Esophagus muscularis mucosa (tissue), 4 donors: ENCODE measurements around the gene VGLL4. TPM values are rescaled to one million over a fixed set of nuclear protein-coding genes. Genes with fewer than 3 reads are reported as not detected.
A peak's percentile ranks its signal among the peaks of the same experiment; 100 is the strongest.

ENCODE experiments used
- DNase-seq: peaks from one replicate; pipeline ENCODE4 v3.0.0-alpha.2; 2017; ENCODE audit errors: extremely low spot score
- H3K27ac ChIP-seq, 4 donors: fragments of 200-600 bp; sonication (generic); replicated peaks in 1 of 4; 1 replicate in 3 of 4; 2 replicates in 1 of 4; pipeline ENCODE4 v1.5.1; 2016 to 2019; ENCODE audit warnings: mild to moderate bottlenecking in 1 of 4
- H3K27me3 ChIP-seq, 4 donors: fragments of 200-600 bp; sonication (generic); one replicate each; pipeline versions ENCODE4 v1.5.1 to v1.6.0; 2016 to 2019
- H3K36me3 ChIP-seq, 4 donors: fragments of 200-600 bp; sonication (generic); one replicate each; pipeline ENCODE4 v1.5.1; 2016 to 2019
- H3K4me1 ChIP-seq, 4 donors: fragments of 200-600 bp; sonication (generic); one replicate each; pipeline ENCODE4 v1.5.1; 2016 to 2019
- H3K4me3 ChIP-seq, 4 donors: fragments of 200-600 bp; sonication (generic); 1 replicate in 2 of 4; 2 replicates in 2 of 4; pipeline ENCODE4 v1.5.1; 2016 to 2019; ENCODE audit warnings: mild to moderate bottlenecking in 4 of 4, moderate library complexity in 1 of 4
- H3K9me3 ChIP-seq, 4 donors: fragments of 200-600 bp; sonication (generic); 1 replicate in 3 of 4; 2 replicates in 1 of 4; pipeline ENCODE4 v1.5.1; 2016 to 2019
- EP300 ChIP-seq: sonication (generic); formaldehyde crosslinking; IDR thresholded peaks from one replicate; pipeline ENCODE4 v1.6.1; 2017; ENCODE audit warnings: antibody characterized with exemption
- POLR2A ChIP-seq: fragments of 450-650 bp; IDR thresholded peaks from one replicate; pipeline ENCODE4 v1.6.1; 2017; ENCODE audit warnings: antibody characterized with exemption, moderate library complexity, mild to moderate bottlenecking, low read depth
- POLR2AphosphoS5 ChIP-seq, 2 donors: sonication (generic); formaldehyde crosslinking; IDR thresholded peaks; one replicate each; pipeline ENCODE4 v1.6.1; 2017; ENCODE audit warnings: antibody characterized with exemption in 2 of 2
- WGBS: methylation state at CpG from one replicate; pipeline ENCODE4 v1.1.5; 2018; 5-methylcytosine and 5-hydroxymethylcytosine counted together
- intact Hi-C: fragments of 100-400 bp; cut with DNase I; formaldehyde crosslinking; loops from one replicate; pipeline ENCODE4 v1.15.1; 2023
- total RNA-seq, 4 donors: library from RNA; depleted of rRNA; stranded (reverse); fragments of >200 nt; gene quantifications; one replicate each; pipeline versions ENCODE4 v1.1.0 to v1.2.1, GENCODE V29; 2016
- TF ChIP-seq, protein P1 (sequence below), 3 experiments: fragments of 200-600 bp in 2 of 3; fragments of 450-650 bp in 1 of 3; sonication (generic) in 2 of 3; IDR thresholded peaks; one replicate each; pipeline ENCODE4 v1.5.1; 2017 to 2019; ENCODE audit warnings: antibody characterized with exemption in 3 of 3, mild to moderate bottlenecking in 2 of 3, moderate library complexity in 1 of 3

VGLL4 gene
- total RNA-seq, 4 donors from 2014 or later, result 51.5 to 222 (median 80.7) TPM

DNA sequence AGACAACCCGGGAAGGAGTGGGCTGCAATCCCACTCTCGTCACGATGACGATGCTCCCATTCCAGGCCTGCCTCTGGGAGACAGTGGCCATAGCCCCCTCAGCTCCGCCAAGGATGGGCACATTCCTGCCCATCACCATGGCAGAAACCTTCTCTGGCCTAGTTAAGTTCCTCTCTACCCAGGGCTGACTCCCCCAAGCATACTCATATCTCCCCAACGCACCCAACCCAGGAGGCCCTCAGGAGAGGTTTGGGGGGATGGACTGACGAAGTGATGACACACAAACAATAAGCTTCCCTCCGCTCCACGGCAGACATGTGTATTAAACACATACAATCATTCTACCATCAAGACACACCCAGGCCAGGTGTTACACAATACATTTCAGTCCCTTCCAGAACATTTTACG, 60.1 kb downstream of the VGLL4 start:
- Histone ChIP-seq H3K36me3 (no peaks in the 10 kb centered on the region), H3K9me3 (no peaks in the 10 kb centered on the region), H3K4me1 (peaks cover 52 to 87% (median 83%) of the 10 kb centered on the region in 4 donors), H3K27ac (peak overlapping the region; percentile 61 to 73 (median 72)), H3K27me3 (no peaks in the 10 kb centered on the region), H3K4me3 (no peak overlapping the region)
- 35% methylated on average over 10 of the region's 10 CpGs for WGBS
- TF ChIP-seq, protein P1, sequence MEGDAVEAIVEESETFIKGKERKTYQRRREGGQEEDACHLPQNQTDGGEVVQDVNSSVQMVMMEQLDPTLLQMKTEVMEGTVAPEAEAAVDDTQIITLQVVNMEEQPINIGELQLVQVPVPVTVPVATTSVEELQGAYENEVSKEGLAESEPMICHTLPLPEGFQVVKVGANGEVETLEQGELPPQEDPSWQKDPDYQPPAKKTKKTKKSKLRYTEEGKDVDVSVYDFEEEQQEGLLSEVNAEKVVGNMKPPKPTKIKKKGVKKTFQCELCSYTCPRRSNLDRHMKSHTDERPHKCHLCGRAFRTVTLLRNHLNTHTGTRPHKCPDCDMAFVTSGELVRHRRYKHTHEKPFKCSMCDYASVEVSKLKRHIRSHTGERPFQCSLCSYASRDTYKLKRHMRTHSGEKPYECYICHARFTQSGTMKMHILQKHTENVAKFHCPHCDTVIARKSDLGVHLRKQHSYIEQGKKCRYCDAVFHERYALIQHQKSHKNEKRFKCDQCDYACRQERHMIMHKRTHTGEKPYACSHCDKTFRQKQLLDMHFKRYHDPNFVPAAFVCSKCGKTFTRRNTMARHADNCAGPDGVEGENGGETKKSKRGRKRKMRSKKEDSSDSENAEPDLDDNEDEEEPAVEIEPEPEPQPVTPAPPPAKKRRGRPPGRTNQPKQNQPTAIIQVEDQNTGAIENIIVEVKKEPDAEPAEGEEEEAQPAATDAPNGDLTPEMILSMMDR (IDR thresholded peaks at IDR 0.05), result no peak
- TF ChIP-seq POLR2A (no peak), POLR2AphosphoS5 (IDR thresholded peaks at IDR 0.05) (no peak), EP300 (no peak)
- intact Hi-C loops, result no loop called here
- no peak for DNase-seq

DNA sequence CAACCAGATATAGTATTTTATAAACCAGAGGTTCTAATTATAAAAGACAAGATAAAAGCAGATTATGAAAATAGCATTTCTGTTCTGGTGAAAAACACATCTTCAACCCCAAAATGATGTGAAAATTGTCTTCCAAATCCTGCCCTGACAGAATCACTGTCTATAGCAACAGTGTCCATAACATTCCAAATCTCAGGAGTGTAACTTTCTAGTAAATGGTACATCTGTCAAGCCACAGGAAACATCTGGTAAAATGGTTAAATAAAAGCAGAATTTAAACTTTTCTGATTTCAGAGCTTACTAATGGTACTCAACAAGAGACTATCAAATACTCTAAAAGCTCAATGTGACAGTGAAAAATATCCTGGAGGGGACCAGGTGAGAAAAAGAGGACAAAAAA, 60.5 kb downstream of the VGLL4 start:
- H3K27ac ChIP-seq, result peak overlapping the region; percentile 61 to 73 (median 72)
- DNase-seq, result no peak
- H3K9me3 ChIP-seq, result no peaks in the 10 kb centered on the region
- H3K27me3 ChIP-seq, result no peaks in the 10 kb centered on the region
- intact Hi-C loops, result no loop called here
- H3K36me3 ChIP-seq, result no peaks in the 10 kb centered on the region
- TF ChIP-seq POLR2AphosphoS5 (IDR thresholded peaks at IDR 0.05) (no peak), EP300 (no peak), POLR2A (no peak)
- TF ChIP-seq, protein P1 (IDR thresholded peaks at IDR 0.05), result no peak
- H3K4me3 ChIP-seq, result no peak overlapping the region
- peaks cover 49 to 82% (median 79%) of the 10 kb centered on the region in 4 donors for H3K4me1 ChIP-seq

DNA sequence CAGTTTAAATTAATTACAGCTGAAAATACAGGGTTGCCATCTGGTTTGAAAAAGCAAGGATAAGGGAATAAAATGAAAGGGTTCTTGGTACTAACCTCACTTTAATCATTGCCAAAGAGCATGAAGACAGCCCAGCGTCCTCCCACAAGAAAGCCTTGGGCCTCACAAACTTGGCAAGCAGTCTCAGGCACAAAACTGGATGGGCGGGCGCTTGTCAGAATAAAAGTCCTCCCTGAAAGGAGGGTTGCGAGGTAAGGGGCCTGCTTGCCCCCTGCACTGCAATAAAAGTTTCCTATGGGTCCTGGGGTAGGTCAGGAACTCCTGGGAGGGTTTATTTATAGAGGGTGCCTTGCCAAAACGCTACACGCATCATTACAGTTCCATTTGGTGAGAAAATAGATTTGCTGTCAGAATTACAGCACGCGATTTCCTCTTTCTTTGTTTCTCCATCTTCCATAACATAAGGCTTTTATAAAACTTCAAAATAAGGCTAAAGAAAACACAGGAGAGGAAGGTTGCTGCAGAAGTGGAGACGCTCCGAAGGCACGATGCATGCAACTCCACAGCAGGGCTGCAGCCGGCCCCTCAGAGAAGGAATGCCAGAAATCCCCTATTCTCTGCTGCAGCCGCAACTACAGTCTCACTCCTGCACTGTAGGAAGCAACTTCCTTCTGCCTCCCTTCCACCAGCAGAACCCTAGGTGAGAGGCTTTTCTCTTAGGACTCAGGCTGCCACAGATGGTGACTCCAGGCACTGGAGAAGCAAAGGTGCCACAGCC, 61.3 kb downstream of the VGLL4 start:
- intact Hi-C loops, result no loop called here
- DNase-seq, result no peak

DNA sequence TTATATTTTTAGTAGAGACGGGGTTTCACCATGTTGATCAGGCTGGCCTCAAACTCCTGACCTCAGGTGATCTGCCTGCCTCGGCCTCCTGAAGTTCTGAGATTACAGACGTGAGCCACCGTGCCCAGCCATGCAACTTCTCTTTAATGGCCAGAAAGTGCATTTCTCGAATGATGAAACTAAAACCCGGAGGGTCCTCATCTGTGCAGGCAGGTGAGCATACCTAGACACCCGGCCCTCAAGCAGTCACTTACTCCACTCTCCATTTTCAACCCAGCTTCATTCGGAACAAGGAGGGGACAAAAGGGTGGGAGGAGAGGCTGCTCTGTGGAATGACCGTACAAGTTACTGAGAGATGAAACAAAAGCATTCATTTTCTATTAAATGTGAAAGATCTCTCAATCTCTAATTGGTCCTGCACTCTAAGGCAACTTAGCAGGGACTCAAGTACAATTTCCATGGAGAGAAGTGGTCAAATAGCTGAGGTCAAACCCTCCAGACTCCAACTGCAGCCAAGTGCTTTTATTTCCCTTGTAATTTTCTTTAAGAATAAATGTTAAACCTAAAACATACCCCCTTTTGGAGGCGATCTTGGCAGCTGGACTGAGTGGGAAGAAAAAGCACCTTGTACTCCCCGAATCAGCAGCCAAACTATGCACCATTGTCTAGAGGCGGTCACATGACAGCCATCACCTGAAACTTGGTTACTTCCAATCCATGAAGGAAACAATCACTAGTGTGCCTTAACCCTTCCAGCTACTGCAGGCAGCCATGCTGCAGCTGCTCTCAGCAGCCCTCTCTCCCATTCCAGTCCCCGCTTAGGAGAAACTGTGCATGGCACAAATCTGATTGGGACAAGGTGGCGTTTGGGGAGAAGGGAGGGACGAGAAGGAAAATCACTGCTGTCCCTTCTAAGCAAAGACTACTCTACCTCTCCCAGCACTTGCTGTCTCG, 62.2 kb downstream of the VGLL4 start:
- H3K27ac ChIP-seq, result peak overlapping the region; percentile 61 to 73 (median 72)
- intact Hi-C loops, result no loop called here

More for the DNA sequence above, 61.3 kb downstream of the VGLL4 start:
- Histone ChIP-seq H3K36me3 (no peaks in the 10 kb centered on the region), H3K27me3 (no peaks in the 10 kb centered on the region), H3K27ac (peak overlapping the region; percentile 61 to 73 (median 72)), H3K4me3 (peak overlapping the region; percentile 32 to 49 (median 39)), H3K4me1 (peaks cover 51 to 82% (median 76%) of the 10 kb centered on the region in 4 donors), H3K9me3 (no peaks in the 10 kb centered on the region)
- TF ChIP-seq EP300, result no peak
- peak; percentile 44 to 59 for TF ChIP-seq POLR2AphosphoS5 (IDR thresholded peaks at IDR 0.05)
- WGBS, result 2% methylated on average over 13 of the region's 13 CpGs

More for the DNA sequence above, 62.2 kb downstream of the VGLL4 start:
- H3K4me3 ChIP-seq, result peak overlapping the region; percentile 32 to 49 (median 39)
- H3K9me3 ChIP-seq, result no peaks in the 10 kb centered on the region
- H3K4me1 ChIP-seq, result peaks cover 46 to 82% (median 74%) of the 10 kb centered on the region in 4 donors
- no peak for DNase-seq
- 44% methylated on average over 16 of the region's 16 CpGs for WGBS
- no peaks in the 10 kb centered on the region for H3K27me3 ChIP-seq
- TF ChIP-seq, protein P1 (IDR thresholded peaks at IDR 0.05), result no peak
- TF ChIP-seq EP300 (no peak), POLR2A (no peak), POLR2AphosphoS5 (IDR thresholded peaks at IDR 0.05) (no peak)
- H3K36me3 ChIP-seq, result no peaks in the 10 kb centered on the region
